Activated T-cell treated with anti-CD3 and anti-CD28 coated beads, Interleukin-2, amount 50 U/mL, for 72 hours (primary cell): ENCODE data around the gene YTHDF2. TPM values are rescaled to one million over a fixed set of nuclear protein-coding genes. Genes with fewer than 3 reads are reported as not detected.
"Not testable (repeated sequence)": the region's sequence is repeated elsewhere in the genome, so short reads cannot be mapped to it uniquely, and the experiment has no call there.

Experiments
- ATAC-seq, 2 donors: fragments of 150-1000 bp; cut with Tn5 transposase; replicated peaks in 1 of 2; 2 replicates each; pipeline ENCODE4 v1.10.0; 2021; ENCODE audit warnings: moderate library complexity in 2 of 2, mild to moderate bottlenecking in 1 of 2
- DNase-seq, 2 donors: peaks; one replicate each; pipeline ENCODE4 v3.0.0; 2021 to 2022; ENCODE audit warnings: mixed read lengths in 1 of 2
- H3K27ac Mint-ChIP-seq: one replicate; pipeline ENCODE4 v1.8.0; 2022; ENCODE audit warnings: mild to moderate bottlenecking, moderate library complexity, mixed read lengths
- H3K27me3 Mint-ChIP-seq: one replicate; pipeline ENCODE4 v1.8.0; 2022; ENCODE audit warnings: low read depth, mixed read lengths
- H3K36me3 Mint-ChIP-seq, 2 donors: one replicate each; pipeline ENCODE4 v1.8.0; 2022; ENCODE audit warnings: mixed read lengths in 2 of 2, mild to moderate bottlenecking in 1 of 2; ENCODE audit not compliant: insufficient read depth in 2 of 2
- H3K4me1 Mint-ChIP-seq: one replicate; pipeline ENCODE4 v1.8.0; 2022; ENCODE audit warnings: low read depth, mixed read lengths
- H3K4me3 Mint-ChIP-seq, 2 donors: one replicate each; pipeline ENCODE4 v1.8.0; 2022; ENCODE audit warnings: mild to moderate bottlenecking in 2 of 2, mixed read lengths in 2 of 2, moderate library complexity in 2 of 2
- H3K9me3 Mint-ChIP-seq, 2 donors: one replicate each; pipeline ENCODE4 v1.8.0; 2022; ENCODE audit warnings: mixed read lengths in 2 of 2
- total RNA-seq, 2 donors: library from RNA; stranded (reverse); gene quantifications; one replicate each; pipeline ENCODE4 v1.2.3, GENCODE V29; 2022

YTHDF2 gene
- total RNA-seq, 2 donors from 2014 or later = 86.3 to 104 TPM

- H3K4me1 Mint-ChIP-seq, H3K36me3 Mint-ChIP-seq, H3K27me3 Mint-ChIP-seq, H3K4me3 Mint-ChIP-seq, H3K27ac Mint-ChIP-seq, DNase-seq, ATAC-seq, H3K9me3 Mint-ChIP-seq: not testable (repeated sequence)
Measured at GRCh38 chr1:28794582-28794981, 57.8 kb downstream of the YTHDF2 start.

DNA sequence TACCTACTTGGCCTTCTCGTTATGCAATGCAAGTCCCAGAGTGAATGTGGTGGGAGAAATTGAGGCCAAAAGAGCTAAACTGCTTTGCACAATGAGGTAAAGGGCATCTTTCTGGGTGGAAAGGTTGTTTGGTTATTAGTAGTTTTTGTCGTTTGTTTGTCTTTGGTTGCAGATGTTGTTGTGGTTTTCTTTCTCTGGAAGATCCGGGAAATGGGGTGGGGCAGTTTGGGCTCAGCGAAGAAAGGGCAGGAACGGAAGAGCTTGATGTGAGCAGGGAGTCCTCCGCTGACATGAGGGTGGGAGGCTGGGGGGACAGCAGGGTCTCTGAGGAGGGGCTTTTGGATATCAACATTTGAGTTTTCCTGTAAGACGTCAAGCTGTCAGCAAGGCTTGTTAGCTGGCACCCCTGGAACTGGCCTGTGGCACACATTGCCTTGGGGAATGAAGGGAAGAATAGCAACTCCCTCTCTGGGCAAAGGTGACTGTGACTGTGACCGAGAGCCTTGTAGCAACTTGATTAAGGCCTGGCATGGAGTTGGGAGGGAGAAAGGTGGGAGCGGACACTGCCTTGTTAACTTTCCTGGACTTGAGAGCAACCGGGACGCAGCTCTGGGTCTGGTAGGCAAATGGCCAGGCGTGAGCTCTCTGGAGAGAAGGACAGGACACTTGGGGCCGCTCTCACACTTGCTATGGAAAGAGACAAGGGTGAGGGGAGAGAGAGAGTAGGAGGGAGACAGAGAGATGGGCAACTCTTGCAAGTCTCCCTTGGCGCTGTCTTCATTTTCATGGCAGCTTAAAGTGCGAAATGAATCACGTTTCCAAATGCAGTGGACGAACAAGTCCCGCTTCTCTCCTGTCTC, 59.8 kb downstream of the YTHDF2 start:
- Mint-ChIP-seq H3K4me1 (no peaks in the 10 kb centered on the region), H3K9me3 (no peaks in the 10 kb centered on the region), H3K27ac (no peak overlapping the region), H3K36me3 (no peaks in the 10 kb centered on the region), H3K27me3 (peaks cover 5% of the 10 kb centered on the region), H3K4me3 (no peak overlapping the region)
- DNase-seq (no peak), ATAC-seq (no peak)

DNA sequence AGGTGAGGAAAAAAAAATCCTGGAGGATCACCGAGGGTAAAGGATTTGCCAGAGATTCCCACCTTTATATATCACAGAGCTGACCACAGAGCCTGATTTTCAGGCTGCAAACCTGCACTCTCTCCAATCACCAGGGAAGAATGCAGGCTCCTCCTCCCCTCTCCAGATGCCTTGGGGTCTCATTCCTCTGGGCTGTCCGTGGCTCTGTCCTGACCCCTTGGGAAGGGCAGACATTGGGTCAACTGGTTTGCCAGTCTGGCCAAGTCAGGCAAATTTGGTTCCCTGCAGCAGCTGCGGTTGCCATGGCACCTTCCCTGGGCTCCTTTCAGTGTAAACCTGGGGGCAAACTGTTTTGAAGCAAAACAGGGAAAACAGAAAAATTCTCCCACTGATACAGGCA, 63.6 kb downstream of the YTHDF2 start:
- no peaks in the 10 kb centered on the region for H3K9me3 Mint-ChIP-seq
- H3K36me3 Mint-ChIP-seq = no peaks in the 10 kb centered on the region
- DNase-seq (no peak), ATAC-seq (no peak)
- peaks cover 5% of the 10 kb centered on the region for H3K27me3 Mint-ChIP-seq
- H3K27ac Mint-ChIP-seq = no peak overlapping the region
- no peak overlapping the region for H3K4me3 Mint-ChIP-seq
- H3K4me1 Mint-ChIP-seq = no peaks in the 10 kb centered on the region

DNA sequence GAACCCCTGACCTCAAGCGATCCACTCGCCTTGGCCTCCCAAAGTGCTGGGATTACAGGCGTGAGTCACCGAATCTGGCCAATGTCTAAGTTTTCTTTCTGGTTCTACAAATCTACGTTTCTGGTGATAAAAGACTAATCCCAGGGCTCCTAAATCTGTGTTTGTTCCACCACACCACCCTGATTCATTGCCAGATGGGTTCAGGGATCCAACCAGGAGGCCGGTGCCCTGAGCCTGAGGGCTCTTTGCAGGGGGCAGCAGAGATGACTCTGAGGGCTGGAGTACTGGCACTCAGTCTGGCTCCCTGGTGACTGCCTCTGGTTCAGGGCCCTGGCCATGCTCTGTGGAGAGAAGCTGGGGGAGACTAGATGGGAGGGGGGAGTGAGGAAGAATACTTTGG, 64.7 kb downstream of the YTHDF2 start:
- no peaks in the 10 kb centered on the region for H3K36me3 Mint-ChIP-seq
- no peak overlapping the region for H3K4me3 Mint-ChIP-seq
- no peaks in the 10 kb centered on the region for H3K4me1 Mint-ChIP-seq
- H3K27me3 Mint-ChIP-seq = peaks cover 5% of the 10 kb centered on the region
- DNase-seq = no peak
- no peaks in the 10 kb centered on the region for H3K9me3 Mint-ChIP-seq
- ATAC-seq = no peak
- H3K27ac Mint-ChIP-seq = no peak overlapping the region

GRCh38 chr1:28803051-28803450, 66.3 kb downstream of the YTHDF2 start:
- no peak overlapping the region for H3K27ac Mint-ChIP-seq
- H3K27me3 Mint-ChIP-seq = no peaks in the 10 kb centered on the region
- no peaks in the 10 kb centered on the region for H3K4me1 Mint-ChIP-seq
- ATAC-seq (no peak), DNase-seq (no peak)
- no peaks in the 10 kb centered on the region for H3K36me3 Mint-ChIP-seq
- no peak overlapping the region for H3K4me3 Mint-ChIP-seq
- no peaks in the 10 kb centered on the region for H3K9me3 Mint-ChIP-seq

- Mint-ChIP-seq H3K27ac (no peak overlapping the region), H3K9me3 (no peaks in the 10 kb centered on the region), H3K36me3 (no peaks in the 10 kb centered on the region), H3K4me1 (no peaks in the 10 kb centered on the region), H3K4me3 (no peak overlapping the region), H3K27me3 (no peaks in the 10 kb centered on the region)
- DNase-seq (no peak), ATAC-seq (no peak)
Measured at GRCh38 chr1:28803662-28804061, 66.9 kb downstream of the YTHDF2 start.

GRCh38 chr1:28804071-28804470, 67.3 kb downstream of the YTHDF2 start:
- DNase-seq (no peak), ATAC-seq (no peak)
- Mint-ChIP-seq H3K36me3 (no peaks in the 10 kb centered on the region), H3K27me3 (no peaks in the 10 kb centered on the region), H3K27ac (no peak overlapping the region), H3K4me3 (no peak overlapping the region), H3K4me1 (no peaks in the 10 kb centered on the region), H3K9me3 (no peaks in the 10 kb centered on the region)

GRCh38 chr1:28807046-28807445, 70.3 kb downstream of the YTHDF2 start:
- peaks cover 22% of the 10 kb centered on the region for H3K27me3 Mint-ChIP-seq
- ATAC-seq = no peak
- no peaks in the 10 kb centered on the region for H3K9me3 Mint-ChIP-seq
- no peak overlapping the region for H3K4me3 Mint-ChIP-seq
- no peaks in the 10 kb centered on the region for H3K36me3 Mint-ChIP-seq
- H3K4me1 Mint-ChIP-seq = peaks cover 4% of the 10 kb centered on the region
- DNase-seq = no peak
- H3K27ac Mint-ChIP-seq = no peak overlapping the region

DNA sequence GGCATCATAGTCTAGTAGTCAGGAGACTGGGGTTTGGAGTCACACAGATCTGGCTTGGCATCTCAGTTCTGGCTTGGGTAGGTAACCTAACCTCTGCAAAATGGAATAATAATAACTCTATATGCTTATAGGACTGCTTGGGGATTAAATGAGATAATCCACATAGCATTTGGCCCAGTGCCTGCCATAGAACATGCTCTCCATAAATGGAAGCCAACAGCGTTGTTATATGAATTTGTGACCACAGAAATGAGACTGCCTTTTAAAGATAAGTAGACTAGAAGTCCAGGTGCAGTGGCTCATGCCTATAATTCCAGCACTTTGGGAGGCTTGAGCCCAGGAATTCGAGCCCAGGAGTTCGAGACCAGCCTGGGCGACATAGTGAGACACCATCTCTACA, 71.2 kb downstream of the YTHDF2 start:
- ATAC-seq (no peak), DNase-seq (no peak)
- Mint-ChIP-seq H3K27ac (no peak overlapping the region), H3K27me3 (peaks cover 27% of the 10 kb centered on the region), H3K4me3 (no peak overlapping the region), H3K9me3 (no peaks in the 10 kb centered on the region), H3K36me3 (no peaks in the 10 kb centered on the region), H3K4me1 (peaks cover 4% of the 10 kb centered on the region)

DNA sequence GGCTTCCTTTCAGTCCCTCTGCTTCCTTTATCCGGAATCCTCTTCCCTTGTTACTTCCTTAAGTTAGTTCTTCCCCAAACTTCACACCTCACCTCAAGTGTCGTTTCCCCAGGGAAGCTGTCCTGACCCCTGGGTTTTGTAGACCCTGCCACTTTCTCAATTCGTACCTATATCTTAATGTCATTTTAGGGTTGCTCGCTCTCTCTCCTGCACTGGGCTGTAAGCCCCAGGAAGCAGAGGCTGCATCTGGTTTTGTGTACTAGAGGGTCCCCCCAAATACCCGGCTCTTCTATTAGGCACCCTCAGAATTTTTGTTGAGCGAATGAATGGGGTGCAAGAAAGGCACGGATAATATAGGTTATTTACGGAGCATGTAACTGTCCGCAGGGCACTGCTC, 74.6 kb downstream of the YTHDF2 start:
- H3K27me3 Mint-ChIP-seq = peaks cover 56% of the 10 kb centered on the region
- H3K27ac Mint-ChIP-seq = no peak overlapping the region
- DNase-seq (no peak), ATAC-seq (no peak)
- no peaks in the 10 kb centered on the region for H3K9me3 Mint-ChIP-seq
- peaks cover 4% of the 10 kb centered on the region for H3K4me1 Mint-ChIP-seq
- no peak overlapping the region for H3K4me3 Mint-ChIP-seq
- no peaks in the 10 kb centered on the region for H3K36me3 Mint-ChIP-seq

DNA sequence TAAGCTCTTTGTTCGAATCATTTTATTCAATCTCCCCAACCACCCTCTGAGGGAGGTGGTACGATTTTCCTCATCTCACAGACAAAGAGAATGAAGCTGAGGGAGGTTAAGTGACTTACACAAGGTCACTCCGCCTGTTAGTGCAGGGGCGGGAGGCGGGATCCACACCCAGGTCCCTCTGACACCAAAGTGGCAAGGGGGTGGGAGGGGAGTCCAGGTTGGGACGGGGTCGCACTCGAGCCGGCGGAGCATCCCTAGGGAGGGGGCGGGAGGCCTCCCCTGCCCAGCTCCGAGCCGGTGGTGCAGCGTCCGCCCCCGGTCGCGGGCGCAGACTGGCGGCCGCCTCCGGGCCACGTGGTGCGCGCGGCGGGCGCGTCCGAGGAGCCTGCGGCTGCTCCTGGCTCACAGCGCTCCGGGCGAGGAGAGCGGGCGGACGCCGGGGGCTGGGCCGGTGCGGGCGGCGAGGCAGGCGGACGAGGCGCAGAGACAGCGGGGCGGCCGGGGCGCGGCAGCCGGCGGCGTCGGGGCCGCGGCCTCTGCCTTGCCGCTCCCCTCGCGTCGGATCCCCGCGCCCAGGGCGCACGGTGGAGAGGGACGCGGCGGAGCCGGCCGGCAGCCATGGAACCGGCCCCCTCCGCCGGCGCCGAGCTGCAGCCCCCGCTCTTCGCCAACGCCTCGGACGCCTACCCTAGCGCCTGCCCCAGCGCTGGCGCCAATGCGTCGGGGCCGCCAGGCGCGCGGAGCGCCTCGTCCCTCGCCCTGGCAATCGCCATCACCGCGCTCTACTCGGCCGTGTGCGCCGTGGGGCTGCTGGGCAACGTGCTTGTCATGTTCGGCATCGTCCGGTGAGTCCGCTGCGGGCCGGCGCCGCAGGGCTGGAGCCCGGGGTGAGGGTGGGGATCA, 75.3 kb downstream of the YTHDF2 start, which contains the start of gene OPRD1:
Gene OPRD1, plus strand, starts transcription at position 405 of the 903 bp plus-strand sequence. Its CDS starts 214 bp downstream, at position 619.
- Mint-ChIP-seq H3K4me3 (peak within 1 kb of the TSS in 1 of 2 donors; percentile 51), H3K27me3 (peaks cover 56% of the 10 kb centered on the region), H3K4me1 (peaks cover 4% of the 10 kb centered on the region), H3K27ac (no peak within 1 kb of the TSS), H3K36me3 (no peaks in the 10 kb centered on the region), H3K9me3 (no peaks in the 10 kb centered on the region)
- DNase-seq (no peak), ATAC-seq (no peak)

DNA sequence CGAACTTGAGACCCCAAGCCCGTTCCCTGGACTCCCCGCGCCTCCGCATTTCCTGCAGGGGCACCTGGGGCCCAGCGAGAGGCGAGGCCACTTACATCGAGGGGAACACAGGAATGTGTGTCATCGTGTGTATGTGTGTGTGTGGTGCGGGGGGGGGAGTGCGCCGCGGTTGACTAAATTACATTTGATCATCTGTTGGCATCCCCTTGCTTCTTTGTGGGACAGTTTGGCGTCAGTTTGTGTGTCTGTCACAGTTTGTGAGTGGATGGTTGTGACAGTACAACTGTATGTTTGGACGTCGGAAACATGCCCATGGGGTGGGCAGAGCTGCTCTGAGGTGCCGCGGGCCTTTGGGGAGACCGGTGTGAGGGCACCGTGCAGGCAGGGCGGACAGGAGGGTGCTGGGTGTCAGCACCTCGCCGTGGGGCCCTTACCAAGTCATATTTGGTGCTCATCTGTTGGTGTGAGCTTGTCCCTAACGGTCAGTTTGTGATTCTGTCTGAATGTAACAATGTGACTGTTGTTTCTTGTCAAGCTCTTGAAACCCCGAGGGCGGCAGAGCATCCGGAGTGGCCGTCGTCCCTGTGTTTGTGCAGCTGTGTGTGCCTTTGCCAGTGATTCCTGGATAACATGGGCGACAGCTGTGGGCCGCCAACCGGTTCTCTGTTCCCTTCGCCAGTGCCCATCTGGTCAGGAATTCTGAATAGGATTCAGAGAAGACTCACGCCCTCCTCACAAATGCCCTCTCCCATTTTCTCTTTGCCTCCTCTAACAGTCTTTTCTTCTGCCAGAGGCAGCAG, 76.1 kb downstream of the YTHDF2 start:
- Mint-ChIP-seq H3K27me3 (peaks cover 56% of the 10 kb centered on the region), H3K36me3 (no peaks in the 10 kb centered on the region)

More for the DNA sequence above, 76.1 kb downstream of the YTHDF2 start:
- H3K27ac Mint-ChIP-seq = no peak overlapping the region
- DNase-seq = no peak
- no peaks in the 10 kb centered on the region for H3K9me3 Mint-ChIP-seq
- ATAC-seq = no peak
- H3K4me1 Mint-ChIP-seq = peaks cover 4% of the 10 kb centered on the region
- peak overlapping the region in 1 of 2 donors; percentile 51 for H3K4me3 Mint-ChIP-seq
